H9 (cell line): ENCODE results near the gene RALGAPA2. TPM values are rescaled to one million over a fixed set of nuclear protein-coding genes. Genes with fewer than 3 reads are reported as not detected.

ENCODE experiments used
- DNase-seq: peaks from one replicate; pipeline ENCODE4 v3.0.0-alpha.2; 2017
- H2AFZ ChIP-seq: one replicate; pipeline ENCODE4 v1.6.1; 2013; ENCODE audit warnings: mild to moderate bottlenecking, low read length, control low read depth, moderate library complexity
- H2AK5ac ChIP-seq: 2 replicates; pipeline ENCODE4 v1.6.1; 2013; ENCODE audit warnings: low read length, control low read depth, mixed read lengths; ENCODE audit not compliant: insufficient read length
- H2BK120ac ChIP-seq: one replicate; pipeline ENCODE4 v1.6.1; 2013; ENCODE audit warnings: low read depth, mild to moderate bottlenecking, low read length, control low read depth, inconsistent platforms; ENCODE audit not compliant: poor library complexity, severe bottlenecking
- H2BK12ac ChIP-seq: 2 replicates; pipeline ENCODE4 v1.6.1; 2013; ENCODE audit warnings: low read length, control low read depth, mixed read lengths, low read depth; ENCODE audit not compliant: insufficient read length
- H2BK15ac ChIP-seq: 2 replicates; pipeline ENCODE4 v1.6.1; 2013; ENCODE audit warnings: low read depth, low read length, control low read depth
- H2BK20ac ChIP-seq: one replicate; pipeline ENCODE4 v1.6.1; 2013; ENCODE audit warnings: low read depth, mild to moderate bottlenecking, low read length, control low read depth, inconsistent platforms; ENCODE audit not compliant: poor library complexity, severe bottlenecking
- H2BK5ac ChIP-seq: 2 replicates; pipeline ENCODE4 v1.6.1; 2013; ENCODE audit warnings: low read length, control low read depth, mixed read lengths; ENCODE audit not compliant: insufficient read length
- H3K14ac ChIP-seq: 2 replicates; pipeline ENCODE4 v1.6.1; 2013; ENCODE audit warnings: low read length, control low read depth; ENCODE audit not compliant: insufficient read depth
- H3K18ac ChIP-seq: 2 replicates; pipeline ENCODE4 v1.6.1; 2013; ENCODE audit warnings: low read depth, mild to moderate bottlenecking, mixed read lengths, low read length, control low read depth; ENCODE audit not compliant: insufficient read length
- H3K23ac ChIP-seq: 2 replicates; pipeline ENCODE4 v1.6.1; 2013; ENCODE audit warnings: low read length, control low read depth, mixed read lengths, low read depth; ENCODE audit not compliant: insufficient read length
- H3K23me2 ChIP-seq: 2 replicates; pipeline ENCODE4 v1.6.1; 2013; ENCODE audit warnings: low read depth, mild to moderate bottlenecking, mixed read lengths, low read length, control low read depth; ENCODE audit not compliant: insufficient read length, poor library complexity, severe bottlenecking
- H3K27ac ChIP-seq: 2 replicates; pipeline ENCODE4 v1.5.1; 2013; ENCODE audit warnings: low read length, control low read depth, mixed read lengths, low read depth; ENCODE audit not compliant: insufficient read length
- H3K27me3 ChIP-seq: 2 replicates; pipeline ENCODE4 v1.6.1; 2013; ENCODE audit warnings: low read length, control low read depth, inconsistent platforms; ENCODE audit not compliant: insufficient read depth
- H3K4ac ChIP-seq: 2 replicates; pipeline ENCODE4 v1.6.1; 2013; ENCODE audit warnings: low read depth, mild to moderate bottlenecking, control low read depth, inconsistent platforms, low read length, moderate library complexity
- H3K4me1 ChIP-seq: 2 replicates; pipeline ENCODE4 v1.6.1; 2013; ENCODE audit warnings: low read length, control low read depth, inconsistent platforms; ENCODE audit not compliant: insufficient read depth
- H3K4me2 ChIP-seq: 2 replicates; pipeline ENCODE4 v1.6.1; 2013; ENCODE audit warnings: low read length, control low read depth, mixed read lengths; ENCODE audit not compliant: insufficient read length, insufficient read depth
- H3K56ac ChIP-seq: 2 replicates; pipeline ENCODE4 v1.6.1; 2013; ENCODE audit warnings: low read depth, mild to moderate bottlenecking, mixed read lengths, low read length, control low read depth; ENCODE audit not compliant: insufficient read length
- H3K79me1 ChIP-seq: 2 replicates; pipeline ENCODE4 v1.6.1; 2013; ENCODE audit warnings: low read depth, mild to moderate bottlenecking, moderate library complexity, low read length, control low read depth, inconsistent platforms; ENCODE audit not compliant: insufficient read depth, poor library complexity, severe bottlenecking
- H3K79me2 ChIP-seq: 2 replicates; pipeline ENCODE4 v1.6.1; 2013; ENCODE audit warnings: low read length, control low read depth, inconsistent platforms; ENCODE audit not compliant: insufficient read depth
- H3K9ac ChIP-seq: 2 replicates; pipeline ENCODE4 v1.6.1; 2013; ENCODE audit warnings: low read length, control low read depth, mixed read lengths; ENCODE audit not compliant: insufficient read length; ENCODE audit errors: extremely low read depth
- H3K9me3 ChIP-seq: one replicate; pipeline ENCODE4 v1.6.1; 2013; ENCODE audit warnings: low read depth, low read length, inconsistent platforms; ENCODE audit not compliant: control insufficient read depth
- H3T11ph ChIP-seq: one replicate; pipeline ENCODE4 v1.6.1; 2013; ENCODE audit warnings: mild to moderate bottlenecking, low read length, control low read depth, inconsistent platforms
- H4K20me1 ChIP-seq: one replicate; pipeline ENCODE4 v1.6.1; 2013; ENCODE audit not compliant: control insufficient read depth, insufficient read length, insufficient read depth
- H4K5ac ChIP-seq: 2 replicates; pipeline ENCODE4 v1.6.1; 2013; ENCODE audit warnings: low read depth, mild to moderate bottlenecking, mixed read lengths, low read length, control low read depth; ENCODE audit not compliant: insufficient read length
- H4K8ac ChIP-seq: replicated peaks from 2 replicates; pipeline ENCODE4 v1.6.1; 2013; ENCODE audit warnings: low read length, control low read depth, mixed read lengths, low read depth; ENCODE audit not compliant: insufficient read length
- H4K91ac ChIP-seq: 2 replicates; pipeline ENCODE4 v1.6.1; 2013; ENCODE audit warnings: low read depth, mild to moderate bottlenecking, moderate library complexity, mixed read lengths, low read length, control low read depth; ENCODE audit not compliant: insufficient read length
- H3K27ac Mint-ChIP-seq, 3 experiments: 2 replicates in 2 of 3; 3 replicates in 1 of 3; pipeline ENCODE4 v1.8.0; 2020 to 2021; ENCODE audit warnings: mixed read lengths in 3 of 3, mild to moderate bottlenecking in 1 of 3, moderate library complexity in 1 of 3
- H3K27me3 Mint-ChIP-seq: 2 replicates; pipeline ENCODE4 v1.8.0; 2021; ENCODE audit warnings: low read depth, mild to moderate bottlenecking, moderate library complexity, mixed read lengths
- H3K36me3 Mint-ChIP-seq, 3 experiments: 2 replicates in 2 of 3; 3 replicates in 1 of 3; pipeline ENCODE4 v1.8.0; 2020 to 2021; ENCODE audit warnings: low read depth in 3 of 3, mixed read lengths in 3 of 3; ENCODE audit not compliant: insufficient read depth in 1 of 3
- H3K4me1 Mint-ChIP-seq, 2 experiments: 2 replicates each; pipeline ENCODE4 v1.8.0; 2020; ENCODE audit warnings: mixed read lengths in 2 of 2
- H3K4me3 Mint-ChIP-seq, 2 experiments: 2 replicates in 1 of 2; 3 replicates in 1 of 2; pipeline ENCODE4 v1.8.0; 2020 to 2021; ENCODE audit warnings: mild to moderate bottlenecking in 2 of 2, mixed read lengths in 2 of 2, moderate library complexity in 1 of 2
- H3K9me3 Mint-ChIP-seq, 2 experiments: 2 replicates in 1 of 2; 3 replicates in 1 of 2; pipeline ENCODE4 v1.8.0; 2020; ENCODE audit warnings: mild to moderate bottlenecking in 2 of 2, mixed read lengths in 2 of 2, moderate library complexity in 1 of 2
- WGBS: extraction: QIAGEN DNeasy Blood & Tissue Kit; methylation state at CpG from one replicate; pipeline ENCODE4 v1.1.7; 2013; ENCODE audit warnings: missing lambda C conversion rate, low lambda C conversion rate, mixed read lengths; ENCODE audit not compliant: insufficient read length; ENCODE audit errors: extremely low coverage; 5-methylcytosine and 5-hydroxymethylcytosine counted together
- total RNA-seq: library from RNA; stranded (reverse); gene quantifications from 2 replicates; pipeline ENCODE4 v1.2.1, GENCODE V29; 2021
- TF ChIP-seq, protein P1 (sequence below): fragments of 200-600 bp; sonication (generic); conservative IDR thresholded peaks from 3 replicates; pipeline ENCODE4 v1.8.0; 2021; ENCODE audit warnings: antibody characterized with exemption, mild to moderate bottlenecking

Gene RALGAPA2
- total RNA-seq, 1 experiment from 2014 or later = 16.6 TPM

DNA sequence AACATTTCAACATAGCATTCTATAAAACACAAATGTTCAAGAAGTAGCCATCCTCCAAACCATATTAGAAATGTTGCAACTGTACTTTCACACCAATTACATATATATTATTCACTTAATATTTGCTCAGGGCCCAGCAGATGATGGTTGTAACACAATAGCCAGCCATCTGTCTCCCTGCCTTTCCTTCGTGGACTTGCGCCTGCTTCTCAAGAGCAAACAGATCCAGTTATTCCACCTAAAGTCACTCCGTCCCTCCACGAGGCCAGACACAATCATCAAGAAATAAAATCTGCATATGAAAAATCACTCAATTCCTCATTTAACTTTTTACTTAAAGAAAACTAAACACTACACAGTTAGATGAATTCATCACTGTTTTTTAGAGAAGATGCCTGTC is 160.4 kb downstream of the RALGAPA2 start:
- no peak overlapping the region for H3K23ac ChIP-seq
- no peak overlapping the region for H3K56ac ChIP-seq
- H4K8ac ChIP-seq = no peak overlapping the region
- no peak overlapping the region for H3T11ph ChIP-seq
- no peaks in the 10 kb centered on the region for H3K27me3 ChIP-seq
- Mint-ChIP-seq H3K4me3 (no peak overlapping the region), H3K4me1 (no peaks in the 10 kb centered on the region), H3K9me3 (peaks cover 0 to 4% of the 10 kb centered on the region in 2 experiments; a peak in 2 of 5 replicates), H3K27ac (no peak overlapping the region), H3K36me3 (peaks cover 12 to 21% (median 13%) of the 10 kb centered on the region in 3 experiments), H3K27me3 (no peaks in the 10 kb centered on the region)
- no peak overlapping the region for H3K4me2 ChIP-seq
- H3K23me2 ChIP-seq = no peaks in the 10 kb centered on the region
- H2BK20ac ChIP-seq = no peak overlapping the region
- H4K20me1 ChIP-seq = no peaks in the 10 kb centered on the region
- H3K79me2 ChIP-seq = no peaks in the 10 kb centered on the region
- H3K4ac ChIP-seq = no peak overlapping the region
- WGBS = no CpG with 5 or more reads among the region's 4 CpGs
- no peak overlapping the region for H3K9ac ChIP-seq
- H3K79me1 ChIP-seq = no peaks in the 10 kb centered on the region
- DNase-seq = no peak
- no peak overlapping the region for H2AFZ ChIP-seq
- TF ChIP-seq, protein P1, sequence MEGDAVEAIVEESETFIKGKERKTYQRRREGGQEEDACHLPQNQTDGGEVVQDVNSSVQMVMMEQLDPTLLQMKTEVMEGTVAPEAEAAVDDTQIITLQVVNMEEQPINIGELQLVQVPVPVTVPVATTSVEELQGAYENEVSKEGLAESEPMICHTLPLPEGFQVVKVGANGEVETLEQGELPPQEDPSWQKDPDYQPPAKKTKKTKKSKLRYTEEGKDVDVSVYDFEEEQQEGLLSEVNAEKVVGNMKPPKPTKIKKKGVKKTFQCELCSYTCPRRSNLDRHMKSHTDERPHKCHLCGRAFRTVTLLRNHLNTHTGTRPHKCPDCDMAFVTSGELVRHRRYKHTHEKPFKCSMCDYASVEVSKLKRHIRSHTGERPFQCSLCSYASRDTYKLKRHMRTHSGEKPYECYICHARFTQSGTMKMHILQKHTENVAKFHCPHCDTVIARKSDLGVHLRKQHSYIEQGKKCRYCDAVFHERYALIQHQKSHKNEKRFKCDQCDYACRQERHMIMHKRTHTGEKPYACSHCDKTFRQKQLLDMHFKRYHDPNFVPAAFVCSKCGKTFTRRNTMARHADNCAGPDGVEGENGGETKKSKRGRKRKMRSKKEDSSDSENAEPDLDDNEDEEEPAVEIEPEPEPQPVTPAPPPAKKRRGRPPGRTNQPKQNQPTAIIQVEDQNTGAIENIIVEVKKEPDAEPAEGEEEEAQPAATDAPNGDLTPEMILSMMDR = no peak
- H3K14ac ChIP-seq = no peak overlapping the region
- no peak overlapping the region for H2BK5ac ChIP-seq
- no peak overlapping the region for H4K91ac ChIP-seq
- no peak overlapping the region for H2BK120ac ChIP-seq
- no peak overlapping the region for H2BK15ac ChIP-seq
- H4K5ac ChIP-seq = no peak overlapping the region
- no peak overlapping the region for H3K18ac ChIP-seq
- no peak overlapping the region for H3K27ac ChIP-seq
- no peak overlapping the region for H2AK5ac ChIP-seq
- no peaks in the 10 kb centered on the region for H3K4me1 ChIP-seq
- peaks cover 4% of the 10 kb centered on the region for H3K9me3 ChIP-seq
- H2BK12ac ChIP-seq = no peak overlapping the region
